NCI-H345 treated with DMSO at 0.1 percent for 48 hours (cell line): ENCODE data around the gene DNPH1.

Source experiments
- DNase-seq: peaks from one replicate; lab custom pipeline; 2025; ENCODE audit not compliant: unreplicated experiment; lab: John Stamatoyannopoulos, UW

Gene DNPH1

DNA sequence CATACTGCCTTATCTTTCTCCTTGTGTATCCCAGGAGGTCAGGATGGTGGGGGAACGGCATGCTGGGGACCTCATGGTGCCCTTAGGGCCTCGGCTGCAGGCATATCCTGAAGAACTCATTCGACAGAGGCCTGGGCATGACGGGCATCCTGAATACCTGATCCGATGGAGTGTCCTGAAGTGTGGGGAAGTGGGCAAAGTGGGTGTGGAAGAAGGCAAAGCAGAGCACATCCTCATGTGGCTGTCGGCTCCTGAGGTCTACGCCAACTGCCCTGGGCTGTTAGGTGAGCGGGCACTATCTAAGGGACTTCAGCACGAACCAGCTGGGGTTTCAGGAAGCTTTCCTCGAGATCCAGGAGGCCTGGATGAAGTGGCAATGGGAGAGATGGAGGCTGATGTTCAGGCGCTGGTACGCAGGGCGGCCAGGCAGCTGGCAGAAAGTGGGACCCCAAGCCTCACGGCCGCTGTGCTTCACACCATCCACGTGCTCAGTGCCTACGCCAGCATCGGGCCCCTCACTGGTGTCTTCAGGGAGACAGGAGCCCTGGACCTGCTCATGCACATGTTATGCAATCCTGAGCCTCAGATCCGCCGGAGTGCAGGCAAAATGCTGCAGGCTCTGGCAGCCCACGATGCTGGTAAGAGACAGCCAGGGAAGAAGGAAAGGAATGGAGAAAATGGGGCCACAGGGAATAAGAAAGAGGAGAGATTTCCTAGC lies 44.9 kb downstream of the DNPH1 start:
- no peak for DNase-seq

GRCh38 chr6:43183441-43183840 lies 45.8 kb downstream of the DNPH1 start:
- DNase-seq: no peak

DNA sequence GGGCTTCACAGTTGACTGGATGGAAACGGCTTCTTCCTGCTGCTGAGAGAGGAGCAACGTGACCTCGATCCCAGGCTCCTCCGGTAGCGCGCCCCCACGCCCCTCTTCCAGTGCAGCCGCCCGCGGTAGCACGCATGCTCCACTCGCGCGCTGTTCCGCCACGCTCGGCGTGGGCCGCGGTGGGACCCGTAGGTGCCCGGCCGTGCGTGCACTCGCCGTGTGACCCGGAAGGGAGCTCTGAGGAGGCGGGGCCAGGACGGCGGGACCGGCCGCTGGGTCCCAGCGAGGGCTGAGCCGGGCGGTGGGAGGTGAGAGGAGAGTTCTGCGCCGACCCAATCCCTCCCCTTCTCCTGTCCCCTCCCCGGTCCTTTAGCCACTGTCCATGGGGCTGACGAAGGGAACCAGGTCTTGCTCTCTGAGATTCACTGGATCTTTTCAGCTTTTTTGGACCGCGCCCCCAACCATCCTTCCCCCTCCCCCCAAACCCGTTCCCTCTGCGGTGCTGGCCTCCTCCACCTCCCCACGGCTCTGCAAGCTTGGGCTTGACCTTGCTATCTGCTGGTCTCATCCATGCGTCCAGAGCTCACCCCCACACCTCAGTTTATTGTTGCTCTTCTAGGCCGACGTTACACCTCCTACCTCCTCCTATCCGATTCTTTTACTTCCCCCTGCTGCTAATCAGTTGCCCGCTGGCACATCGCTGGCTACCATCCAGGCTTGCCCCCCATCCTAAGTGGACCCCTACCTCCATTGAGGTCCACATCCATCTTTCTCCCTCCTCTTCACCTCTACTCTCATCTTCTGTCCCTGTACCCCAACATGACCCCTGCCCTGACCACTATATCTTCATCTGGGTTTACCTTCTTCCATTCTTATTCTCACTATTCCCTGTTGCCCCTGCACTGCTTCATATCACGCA lies 47.1 kb downstream of the DNPH1 start, which contains the start of gene CUL9:
CUL9 (plus strand) TSS at position 255 of the 919 bp plus-strand sequence. CDS start 2,115 bp downstream, outside the sequence.
- DNase-seq: peak; percentile 36

GRCh38 chr6:43181621-43181941 lies 47.7 kb downstream of the DNPH1 start:
- DNase-seq: no peak

- DNase-seq: no peak
These were observed 48.3 kb downstream of the DNPH1 start for GRCh38 chr6:43180985-43181384.

DNA sequence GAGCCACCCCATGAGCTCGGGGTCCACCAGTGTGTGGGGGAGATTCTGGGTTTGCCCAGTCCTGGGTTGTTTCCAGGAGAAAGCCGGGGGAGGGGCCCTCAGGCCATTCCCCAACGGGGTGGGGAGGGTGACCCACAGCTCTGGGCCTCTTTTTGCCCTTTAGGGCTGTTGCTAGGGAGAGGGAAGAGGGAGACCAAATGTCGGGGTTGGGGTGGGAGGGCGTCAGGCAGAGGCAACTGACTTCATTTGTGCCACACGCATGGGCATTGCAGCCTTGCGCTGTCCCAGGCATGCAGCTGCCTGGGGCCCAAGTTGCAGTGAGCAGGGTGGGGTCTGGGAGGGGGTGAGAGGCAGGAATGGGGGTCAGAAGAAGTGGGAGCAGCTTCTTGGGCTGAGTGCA lies 49.2 kb downstream of the DNPH1 start:
- no peak for DNase-seq

DNA sequence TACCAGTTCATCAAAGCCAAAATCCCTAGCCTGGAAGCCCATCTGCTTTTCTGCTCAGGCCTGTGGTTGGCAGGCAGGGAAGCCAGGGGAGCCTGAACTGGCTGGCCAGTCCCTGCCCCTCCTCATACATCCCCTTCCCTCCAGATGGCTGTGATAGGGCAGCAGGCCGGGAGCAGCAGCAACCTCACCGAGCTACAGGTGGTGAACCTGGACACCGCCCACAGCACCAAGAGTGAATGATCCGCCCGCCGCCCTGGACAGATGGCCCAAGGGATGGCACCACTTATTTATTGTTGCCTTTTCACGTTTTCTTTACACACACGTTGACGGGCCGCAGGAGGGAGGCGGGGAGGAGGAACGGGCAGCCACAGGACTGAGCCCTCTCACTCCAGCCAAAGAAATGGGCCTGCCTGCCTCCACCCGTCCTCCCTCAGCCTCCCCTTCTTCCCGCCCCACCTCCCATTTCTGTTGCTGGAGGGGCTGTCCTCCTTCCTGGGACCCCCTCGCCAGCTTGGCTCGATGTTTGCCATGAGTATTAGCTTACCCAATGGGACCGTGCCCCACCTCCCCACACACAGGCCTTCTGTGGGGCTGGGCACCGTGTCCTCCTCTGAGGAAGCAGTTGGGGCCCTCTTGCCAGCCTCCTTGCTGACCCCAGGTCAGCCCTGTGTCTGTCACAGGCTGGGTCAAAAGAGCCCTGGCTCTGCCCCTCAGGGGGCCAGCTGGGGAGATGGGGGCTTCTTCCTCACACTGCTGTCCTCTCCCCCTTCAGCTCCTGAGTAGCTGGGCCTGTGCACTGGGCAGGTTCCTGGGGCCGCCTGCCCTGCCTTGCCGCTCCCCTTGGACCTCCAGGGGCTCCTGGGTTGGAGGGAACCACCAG lies 50.1 kb downstream of the DNPH1 start:
- DNase-seq: no peak

GRCh38 chr6:43178150-43178549 lies 51.1 kb downstream of the DNPH1 start:
- DNase-seq: no peak

DNA sequence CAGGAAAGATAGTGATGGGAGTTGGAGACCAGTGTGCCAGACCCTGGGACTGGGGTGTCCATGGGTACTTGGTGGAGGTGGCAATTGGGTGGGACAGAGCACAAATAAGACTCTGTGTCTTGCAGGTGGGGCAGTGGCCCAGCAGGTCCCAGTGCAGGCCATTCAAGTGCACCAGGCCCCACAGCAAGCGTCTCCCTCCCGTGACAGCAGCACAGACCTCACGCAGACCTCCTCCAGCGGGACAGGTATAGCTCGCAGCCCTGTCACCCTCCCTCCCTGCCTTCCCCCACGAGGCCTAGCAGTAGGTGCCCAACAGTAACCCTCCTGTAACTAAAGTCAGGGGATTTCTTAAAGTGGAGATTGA lies 52.9 kb downstream of the DNPH1 start:
- no peak for DNase-seq

DNA sequence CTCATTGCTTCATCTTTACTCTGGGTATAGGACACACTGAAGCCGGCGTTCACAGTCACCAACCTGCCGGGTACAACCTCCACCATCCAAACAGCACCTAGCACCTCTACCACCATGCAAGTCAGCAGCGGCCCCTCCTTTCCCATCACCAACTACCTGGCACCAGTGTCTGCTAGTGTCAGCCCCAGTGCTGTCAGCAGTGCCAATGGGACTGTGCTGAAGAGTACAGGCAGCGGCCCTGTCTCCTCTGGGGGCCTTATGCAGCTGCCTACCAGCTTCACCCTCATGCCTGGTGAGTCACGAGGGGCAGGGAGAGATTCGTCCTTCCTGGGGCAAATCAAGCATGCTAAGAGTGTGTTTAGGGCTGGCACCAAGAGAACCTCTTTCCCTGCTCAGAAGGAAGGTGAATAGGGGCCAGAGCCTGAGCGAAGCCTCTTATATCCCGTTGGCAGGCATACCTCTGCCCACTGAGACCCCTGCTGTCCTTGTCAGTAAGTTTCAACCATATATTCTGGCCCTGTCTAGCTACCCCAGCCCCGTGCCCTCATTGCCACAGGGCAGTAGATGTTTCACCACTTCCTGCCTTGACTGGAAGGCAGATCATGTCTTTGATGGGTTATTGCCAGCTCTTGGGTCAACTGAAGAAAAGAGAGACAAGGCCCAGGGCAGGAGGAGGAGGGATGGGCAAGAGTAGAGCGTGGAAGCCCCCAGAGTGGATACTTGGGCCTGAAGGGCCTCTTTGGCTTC lies 53.4 kb downstream of the DNPH1 start:
- DNase-seq: no peak
